Activated B cell treated with CpG ODN at 0.5 μM for 24 hours (primary cell): ENCODE results near the gene IKZF1. TPM values are rescaled to one million over a fixed set of nuclear protein-coding genes. Genes with fewer than 3 reads are reported as not detected.

Source experiments
- ATAC-seq: fragments of 200-7000 bp; cut with Tn5 transposase; one replicate; pipeline ENCODE4 v1.10.0; 2021; ENCODE audit warnings: low read depth, mild to moderate bottlenecking, moderate library complexity
- CTCF ChIA-PET: fragments of 350-600 bp; sonication (Branson Sonifier 250); formaldehyde crosslinking; loops from one replicate; lab custom pipeline; 2021; ENCODE audit warnings: antibody characterized with exemption; lab: Charles Lee
- POLR2A ChIA-PET: fragments of 350-600 bp; sonication (Branson Sonifier 250); formaldehyde crosslinking; loops from one replicate; lab custom pipeline; 2021; ENCODE audit warnings: antibody characterized with exemption; lab: Charles Lee
- DNase-seq: peaks from one replicate; pipeline ENCODE4 v3.0.0; 2022
- H3K27ac Mint-ChIP-seq: one replicate; pipeline ENCODE4 v1.8.0; 2020; ENCODE audit warnings: mixed read lengths
- H3K27me3 Mint-ChIP-seq: one replicate; pipeline ENCODE4 v1.8.0; 2021; ENCODE audit warnings: mixed read lengths
- H3K36me3 Mint-ChIP-seq: one replicate; pipeline ENCODE4 v1.8.0; 2021; ENCODE audit warnings: low read depth, mixed read lengths
- H3K4me1 Mint-ChIP-seq: one replicate; pipeline ENCODE4 v1.8.0; 2021; ENCODE audit warnings: mixed read lengths
- H3K4me3 Mint-ChIP-seq: one replicate; pipeline ENCODE4 v1.8.0; 2020; ENCODE audit warnings: mild to moderate bottlenecking, mixed read lengths
- H3K9me3 Mint-ChIP-seq: one replicate; pipeline ENCODE4 v1.8.0; 2020; ENCODE audit warnings: mixed read lengths
- CTCF ChIP-seq: fragments of 200-600 bp; IDR thresholded peaks from one replicate; pipeline ENCODE4 v1.8.0; 2022; ENCODE audit warnings: antibody characterized with exemption, mild to moderate bottlenecking
- intact Hi-C: fragments of 100-400 bp; cut with micrococcal nuclease; formaldehyde crosslinking; loops from one replicate; pipeline ENCODE4 v1.15.1; 2024
- total RNA-seq: library from RNA; stranded (reverse); gene quantifications from 2 replicates; pipeline ENCODE4 v1.2.3, GENCODE V29; 2022

IKZF1 gene
- total RNA-seq, 1 donor from 2014 or later = 325 TPM

DNA sequence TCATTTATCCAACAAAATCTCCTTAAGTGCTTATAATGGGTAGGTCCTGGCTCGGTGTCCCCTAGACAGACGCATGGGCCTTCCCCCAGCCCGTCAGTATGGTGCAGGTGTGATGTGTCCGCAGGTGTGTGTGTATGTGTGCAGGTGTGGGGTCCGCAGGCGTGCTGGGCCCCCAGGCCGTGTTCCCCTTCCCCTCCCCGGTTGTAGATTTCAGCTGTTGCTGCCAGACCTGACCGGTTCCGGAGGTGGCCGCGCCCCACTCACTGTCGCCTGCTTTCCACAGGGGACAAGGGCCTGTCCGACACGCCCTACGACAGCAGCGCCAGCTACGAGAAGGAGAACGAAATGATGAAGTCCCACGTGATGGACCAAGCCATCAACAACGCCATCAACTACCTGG, 95.1 kb downstream of the IKZF1 start:
- H3K4me1 Mint-ChIP-seq = peaks cover 79% of the 10 kb centered on the region
- H3K27ac Mint-ChIP-seq = peak overlapping the region; percentile 74
- intact Hi-C loops = loop anchor here (1.0 kb wide), 1 partner anchor 9 kb away; no protein-coding TSS in a partner anchor
- H3K36me3 Mint-ChIP-seq = peaks cover 83% of the 10 kb centered on the region
- no peak for DNase-seq
- no peak for TF ChIP-seq CTCF
- H3K27me3 Mint-ChIP-seq = no peaks in the 10 kb centered on the region
- H3K9me3 Mint-ChIP-seq = no peaks in the 10 kb centered on the region
- H3K4me3 Mint-ChIP-seq = no peak overlapping the region
- ChIA-PET POLR2A (interaction anchor here (3.5 kb wide), 1 partner anchor 12 kb away, joined by 18 read pairs; no protein-coding TSS in a partner anchor), CTCF (no interaction called here)
- ATAC-seq = no peak

DNA sequence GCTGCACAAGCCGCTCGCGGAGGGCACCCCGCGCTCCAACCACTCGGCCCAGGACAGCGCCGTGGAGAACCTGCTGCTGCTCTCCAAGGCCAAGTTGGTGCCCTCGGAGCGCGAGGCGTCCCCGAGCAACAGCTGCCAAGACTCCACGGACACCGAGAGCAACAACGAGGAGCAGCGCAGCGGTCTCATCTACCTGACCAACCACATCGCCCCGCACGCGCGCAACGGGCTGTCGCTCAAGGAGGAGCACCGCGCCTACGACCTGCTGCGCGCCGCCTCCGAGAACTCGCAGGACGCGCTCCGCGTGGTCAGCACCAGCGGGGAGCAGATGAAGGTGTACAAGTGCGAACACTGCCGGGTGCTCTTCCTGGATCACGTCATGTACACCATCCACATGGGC, 95.6 kb downstream of the IKZF1 start:
- Mint-ChIP-seq H3K36me3 (peaks cover 81% of the 10 kb centered on the region), H3K27me3 (no peaks in the 10 kb centered on the region), H3K27ac (no peak overlapping the region), H3K4me1 (peaks cover 79% of the 10 kb centered on the region), H3K4me3 (no peak overlapping the region), H3K9me3 (no peaks in the 10 kb centered on the region)
- ATAC-seq = no peak
- no peak for TF ChIP-seq CTCF
- no peak for DNase-seq
- intact Hi-C loops = no loop called here
- POLR2A ChIA-PET = no interaction called here
- CTCF ChIA-PET = no interaction called here

DNA sequence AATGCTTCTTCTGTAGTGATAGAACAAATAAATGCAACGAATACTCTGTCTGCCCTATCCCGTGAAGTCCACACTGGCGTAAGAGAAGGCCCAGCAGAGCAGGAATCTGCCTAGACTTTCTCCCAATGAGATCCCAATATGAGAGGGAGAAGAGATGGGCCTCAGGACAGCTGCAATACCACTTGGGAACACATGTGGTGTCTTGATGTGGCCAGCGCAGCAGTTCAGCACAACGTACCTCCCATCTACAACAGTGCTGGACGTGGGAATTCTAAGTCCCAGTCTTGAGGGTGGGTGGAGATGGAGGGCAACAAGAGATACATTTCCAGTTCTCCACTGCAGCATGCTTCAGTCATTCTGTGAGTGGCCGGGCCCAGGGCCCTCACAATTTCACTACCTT, 99.9 kb downstream of the IKZF1 start:
- DNase-seq (no peak), ATAC-seq (no peak)
- Mint-ChIP-seq H3K9me3 (no peaks in the 10 kb centered on the region), H3K36me3 (peaks cover 58% of the 10 kb centered on the region), H3K27me3 (no peaks in the 10 kb centered on the region), H3K4me1 (peaks cover 87% of the 10 kb centered on the region), H3K27ac (peak overlapping the region; percentile 94), H3K4me3 (no peak overlapping the region)
- intact Hi-C loops = no loop called here
- no peak for TF ChIP-seq CTCF
- CTCF ChIA-PET = no interaction called here
- POLR2A ChIA-PET = interaction anchor here (0.6 to 2.3 kb wide), 3 partner anchors 9 to 139 kb away, joined by 3 to 5 read pairs (median 4); no protein-coding TSS in a partner anchor

- H3K4me3 Mint-ChIP-seq = peak overlapping the region; percentile 73
These were observed 100.7 kb downstream of the IKZF1 start for GRCh38 chr7:50405221-50405620.

More at GRCh38 chr7:50405221-50405620, 100.7 kb downstream of the IKZF1 start:
- TF ChIP-seq CTCF = no peak
- DNase-seq (no peak), ATAC-seq (peak; percentile 40)
- Mint-ChIP-seq H3K36me3 (peaks cover 50% of the 10 kb centered on the region), H3K4me1 (peaks cover 91% of the 10 kb centered on the region), H3K27ac (peak overlapping the region; percentile 94), H3K9me3 (no peaks in the 10 kb centered on the region), H3K27me3 (no peaks in the 10 kb centered on the region)
- intact Hi-C loops = loop anchor here (1.0 kb wide), 1 partner anchor 9 kb away; no protein-coding TSS in a partner anchor
- ChIA-PET POLR2A (interaction anchor here (0.6 to 2.3 kb wide), 10 partner anchors 8 to 263 kb away, joined by 3 to 10 read pairs (median 4); no protein-coding TSS in a partner anchor), CTCF (interaction anchor here (0.9 to 1.9 kb wide), 4 partner anchors 13 to 200 kb away, joined by 4 to 7 read pairs (median 5); no protein-coding TSS in a partner anchor)
